Right renal cortex interstitium (tissue), 3 donors: Measurements from ENCODE around the gene GGACT. TPM values are rescaled to one million over a fixed set of nuclear protein-coding genes. Genes with fewer than 3 reads are reported as not detected.

Source experiments
- DNase-seq, 3 donors: peaks; one replicate each; pipeline ENCODE4 v3.0.0-alpha.2; 2013; ENCODE audit warnings: low read depth in 3 of 3, low spot score in 2 of 3
- polyA plus RNA-seq, 3 donors: library from polyadenylated mRNA; unstranded; fragments of 120-200 nt; gene quantifications; one replicate each; pipeline ENCODE4 v1.2.1, GENCODE V29; 2013; ENCODE audit not compliant: insufficient read length in 3 of 3

GGACT gene
- polyA plus RNA-seq, 3 donors, result 4.6 to 7.4 (median 5.0) TPM

GRCh38 chr13:100560498-100561157 lies 28.0 kb downstream of the GGACT start:
- DNase-seq, result no peak

- no peak for DNase-seq
Observed at GRCh38 chr13:100559886-100560285, 28.7 kb downstream of the GGACT start.

- no peak for DNase-seq
Observed at GRCh38 chr13:100552755-100553154, 35.8 kb downstream of the GGACT start.

GRCh38 chr13:100549316-100549715 lies 39.3 kb downstream of the GGACT start:
- DNase-seq, result no peak

DNA sequence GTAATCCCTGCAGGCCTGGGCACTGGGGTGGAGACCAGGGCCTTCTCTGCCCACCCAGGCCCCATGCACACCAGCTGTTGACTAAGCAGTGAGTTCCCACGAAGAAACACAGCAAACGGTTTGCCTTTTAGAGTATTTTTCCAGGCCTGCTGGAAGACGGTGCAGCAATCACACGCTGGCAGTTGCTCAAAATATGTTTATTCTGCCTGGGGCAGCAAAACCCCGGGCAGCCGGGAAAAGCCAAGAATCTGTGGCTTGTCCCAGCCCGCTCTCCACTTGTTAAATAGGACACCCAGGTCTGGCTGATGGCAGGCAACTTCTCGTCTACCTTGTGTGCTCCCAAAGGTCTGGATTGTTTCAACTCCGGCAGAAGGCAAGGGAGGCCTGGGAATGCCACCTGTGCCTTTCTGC lies 40.8 kb downstream of the GGACT start:
- DNase-seq, result no peak

DNA sequence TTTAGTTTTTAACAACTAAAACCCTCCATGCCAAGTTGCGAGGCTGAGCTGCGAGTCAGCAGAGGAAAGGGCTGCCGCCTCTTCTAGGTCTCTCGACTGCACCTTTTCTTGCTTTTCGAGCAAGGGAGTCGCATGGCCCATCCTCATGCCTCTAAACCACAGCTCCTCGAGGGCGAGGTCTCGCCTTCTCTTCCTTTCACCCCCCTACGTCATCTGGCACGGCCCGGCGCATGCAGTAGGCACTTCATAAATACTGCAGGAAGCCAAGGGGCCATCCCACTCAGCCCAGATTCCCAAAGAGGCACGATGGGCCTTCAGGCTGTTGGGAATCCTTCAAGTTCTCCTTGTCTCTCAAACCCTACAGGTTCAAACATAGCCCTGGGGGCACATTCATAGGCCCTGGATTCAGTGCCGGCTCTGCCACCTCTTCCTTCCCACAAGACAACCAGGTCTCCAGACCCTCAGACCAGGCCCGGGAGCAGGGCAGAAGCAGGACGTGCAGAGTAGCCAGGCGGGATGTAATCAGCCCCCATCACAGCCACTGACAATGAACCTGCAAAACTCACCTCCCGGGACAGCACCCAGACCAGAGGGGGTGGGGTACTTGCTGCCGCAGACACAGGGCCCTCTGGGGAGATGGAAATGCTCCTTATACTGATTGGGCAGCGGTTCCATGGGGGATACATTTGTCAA lies 41.7 kb downstream of the GGACT start:
- DNase-seq, result no peak

DNA sequence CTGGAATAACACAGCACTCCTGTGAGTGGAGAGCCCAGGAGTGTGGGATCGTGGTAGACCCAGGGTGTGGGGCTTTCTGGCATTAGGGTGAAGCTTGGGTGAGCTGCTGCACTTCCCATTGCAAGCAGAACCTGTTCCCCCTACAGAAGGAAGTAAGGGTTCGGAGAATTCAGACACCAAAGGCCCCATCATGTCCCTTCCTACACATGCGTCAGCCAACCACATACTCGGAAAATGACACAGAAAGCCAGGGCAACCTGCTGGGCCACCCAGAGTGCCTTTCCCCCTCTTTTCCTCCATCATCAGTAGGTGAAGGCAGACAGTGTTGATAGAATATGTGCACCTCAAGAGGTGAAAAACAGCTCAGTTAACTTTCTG lies 42.9 kb downstream of the GGACT start:
- no peak for DNase-seq

DNA sequence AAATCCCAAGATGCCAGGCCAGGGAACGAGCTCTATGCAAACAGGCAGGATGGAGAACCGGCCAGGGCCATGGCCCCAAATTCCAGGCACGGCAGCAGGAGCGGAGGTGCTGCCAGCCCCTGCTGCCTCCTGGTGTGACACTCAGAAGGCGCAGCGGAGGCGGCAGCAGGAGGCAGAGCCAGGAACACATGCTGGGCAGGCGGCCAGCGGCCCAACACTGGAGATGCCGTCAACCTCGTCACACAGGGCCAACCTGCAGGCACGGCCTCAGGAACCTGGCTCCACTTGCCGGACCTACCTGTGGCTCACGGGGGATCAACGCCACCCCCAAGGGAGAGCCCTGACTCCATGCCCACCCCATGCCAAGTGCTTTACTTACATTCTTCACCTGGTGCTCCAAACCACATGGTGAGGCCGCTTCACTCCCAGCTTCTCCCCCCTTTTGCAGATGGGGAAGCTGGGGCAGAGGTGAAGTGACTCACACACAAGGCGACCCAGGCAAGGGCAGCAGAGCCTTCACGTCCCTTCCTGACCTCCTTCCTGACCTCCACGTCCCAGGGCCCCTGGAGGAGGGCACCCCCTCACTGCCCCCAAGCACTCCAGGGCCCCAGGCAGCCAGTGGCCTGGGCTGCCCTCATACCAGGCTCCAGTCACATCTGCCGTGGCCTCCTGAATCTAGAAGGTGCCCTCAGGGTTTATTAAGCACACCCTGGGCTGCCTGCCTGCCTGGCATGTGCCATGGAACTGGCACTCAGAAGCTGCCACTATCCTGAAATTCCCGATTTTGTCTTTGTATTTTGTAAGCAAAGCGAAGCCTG lies 43.5 kb downstream of the GGACT start:
- no peak for DNase-seq

DNA sequence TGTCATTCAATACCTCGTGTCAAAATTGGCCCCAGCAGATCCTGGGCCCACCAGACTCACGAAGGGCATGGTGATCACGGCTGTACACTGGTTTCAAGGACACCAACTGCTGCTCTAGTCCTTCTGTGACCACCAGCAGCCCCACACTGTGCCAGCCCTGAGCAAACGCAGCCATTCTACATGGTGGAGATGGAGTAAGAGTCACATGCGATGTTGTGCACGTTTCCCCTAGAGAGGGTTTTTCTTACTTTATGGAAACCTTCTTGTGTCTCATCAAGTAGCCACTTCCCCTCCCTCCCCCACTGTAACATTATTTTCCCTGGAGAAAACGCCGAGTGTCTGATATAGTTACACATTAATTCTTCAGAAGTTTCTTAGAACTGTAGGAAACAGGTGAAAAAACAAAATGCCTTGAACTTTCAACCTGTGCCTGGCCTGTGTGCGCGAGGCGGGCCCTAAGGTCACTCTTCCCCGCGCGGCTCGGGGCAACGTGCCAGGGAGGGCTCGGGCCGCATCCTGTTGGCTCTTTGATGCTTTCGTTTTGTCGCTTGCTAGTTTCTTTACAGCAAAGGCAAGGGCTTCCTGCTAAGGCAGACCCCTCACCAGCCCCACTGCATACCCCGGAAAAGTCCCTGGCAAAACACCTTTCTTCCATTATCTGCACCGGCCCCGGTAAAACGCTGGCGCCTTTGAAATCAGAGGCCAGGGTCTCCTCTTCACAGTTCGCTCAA lies 44.6 kb downstream of the GGACT start:
- no peak for DNase-seq

DNA sequence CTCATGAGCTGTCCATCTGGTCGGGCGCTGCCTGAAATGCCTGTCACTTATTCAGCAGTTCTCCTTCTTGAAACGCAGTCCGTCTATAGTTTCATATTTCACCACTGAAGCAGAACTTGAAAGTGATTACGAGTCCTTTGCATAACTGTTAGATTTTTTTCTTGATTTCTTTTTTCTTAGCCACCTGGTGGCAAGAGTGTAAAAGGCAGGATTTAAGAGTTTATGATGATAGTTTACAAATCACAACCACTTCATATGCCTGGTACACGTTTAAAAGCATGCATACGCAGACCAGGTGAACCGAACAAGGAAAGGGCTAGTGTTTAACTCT lies 45.8 kb downstream of the GGACT start:
- DNase-seq, result no peak

GRCh38 chr13:100541897-100542825 lies 46.4 kb downstream of the GGACT start:
- DNase-seq, result no peak

GRCh38 chr13:100540621-100541020 lies 48.0 kb downstream of the GGACT start:
- DNase-seq, result no peak

DNA sequence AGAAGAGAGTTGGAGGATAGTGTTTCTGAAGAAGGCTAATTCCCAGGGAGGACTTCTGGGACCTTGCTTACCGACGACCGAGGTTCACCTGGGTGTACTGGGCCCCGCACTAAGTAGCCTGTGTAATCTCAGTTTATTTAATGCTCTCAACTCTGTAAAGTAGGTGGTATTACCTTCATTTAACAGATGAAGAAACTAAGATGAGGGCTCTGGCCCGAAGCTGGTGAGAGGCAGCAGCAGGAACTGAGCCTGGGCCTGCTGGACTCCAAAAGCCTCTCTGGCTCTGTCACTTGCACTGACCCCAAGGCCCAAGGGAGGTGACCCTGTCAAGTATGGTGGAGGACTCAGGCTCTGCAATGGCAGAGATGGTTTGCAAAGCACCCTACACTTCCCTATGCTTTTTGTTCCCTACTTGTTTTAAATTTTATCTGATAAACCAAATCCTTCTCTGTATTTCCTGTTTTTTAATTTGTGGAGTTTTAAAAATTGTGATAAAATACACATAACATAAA lies 50.6 kb downstream of the GGACT start:
- no peak for DNase-seq

- DNase-seq, result no peak
Observed at GRCh38 chr13:100537486-100537885, 51.1 kb downstream of the GGACT start.

DNA sequence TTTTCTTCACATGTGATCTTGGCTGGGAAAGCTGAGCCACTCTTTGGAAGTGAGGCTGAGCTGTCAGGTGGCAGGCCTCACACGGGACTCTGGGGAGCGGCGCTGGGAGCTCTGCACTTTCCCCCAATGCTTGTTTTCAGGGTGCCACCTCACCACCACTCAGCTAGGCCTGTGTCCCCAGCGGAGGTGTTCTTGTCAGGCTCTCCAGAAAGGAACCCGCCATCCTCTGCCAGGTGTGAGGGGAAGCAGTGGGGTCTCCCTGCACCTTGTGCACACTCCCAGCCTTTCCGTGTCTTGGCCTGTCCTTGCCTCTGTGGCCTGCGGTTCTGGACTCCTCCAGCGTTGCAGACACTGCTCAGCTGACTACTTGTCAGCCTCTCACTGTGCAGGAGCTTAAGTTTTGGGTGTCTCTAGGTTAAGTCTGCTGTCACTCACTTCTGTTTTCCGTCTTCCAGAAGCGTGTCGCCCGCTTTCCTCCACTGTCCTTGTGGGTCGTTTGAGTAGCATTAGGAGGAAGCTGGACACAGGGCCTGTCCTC lies 51.9 kb downstream of the GGACT start:
- no peak for DNase-seq

- DNase-seq, result no peak
Observed at GRCh38 chr13:100535426-100536135, 53.0 kb downstream of the GGACT start.

GRCh38 chr13:100534911-100535310 lies 53.7 kb downstream of the GGACT start:
- DNase-seq, result no peak

GRCh38 chr13:100534147-100534843 lies 54.3 kb downstream of the GGACT start:
- no peak for DNase-seq
